NCI-H2107 (cell line): ENCODE results near the gene C1orf116.

Experiments
- DNase-seq: peaks from one replicate; lab custom pipeline; 2025; lab: John Stamatoyannopoulos, UW

Gene C1orf116

GRCh38 chr1:206987873-206988272 is 44.7 kb downstream of the C1orf116 start:
- DNase-seq: no peak

GRCh38 chr1:206986885-206987284 is 45.7 kb downstream of the C1orf116 start:
- no peak for DNase-seq

DNA sequence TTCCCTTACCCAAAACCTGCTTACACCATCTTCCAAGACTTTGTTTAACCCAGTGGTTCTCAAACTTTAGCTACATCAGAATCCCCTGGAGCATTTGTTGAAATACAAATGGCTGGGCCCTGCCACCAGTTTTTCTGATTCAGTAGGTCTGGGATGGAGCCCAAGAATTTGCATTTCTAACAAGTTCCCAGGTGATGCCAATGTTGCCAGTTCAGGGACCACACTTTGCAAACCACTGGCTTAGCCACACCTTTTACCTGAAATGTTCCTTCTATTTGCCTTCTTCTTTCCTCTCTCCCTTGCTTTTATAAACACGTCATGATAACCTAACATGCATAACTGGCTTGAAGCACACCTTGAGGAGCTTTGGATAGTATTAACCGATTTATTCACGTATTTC is 46.2 kb downstream of the C1orf116 start:
- DNase-seq: no peak

DNA sequence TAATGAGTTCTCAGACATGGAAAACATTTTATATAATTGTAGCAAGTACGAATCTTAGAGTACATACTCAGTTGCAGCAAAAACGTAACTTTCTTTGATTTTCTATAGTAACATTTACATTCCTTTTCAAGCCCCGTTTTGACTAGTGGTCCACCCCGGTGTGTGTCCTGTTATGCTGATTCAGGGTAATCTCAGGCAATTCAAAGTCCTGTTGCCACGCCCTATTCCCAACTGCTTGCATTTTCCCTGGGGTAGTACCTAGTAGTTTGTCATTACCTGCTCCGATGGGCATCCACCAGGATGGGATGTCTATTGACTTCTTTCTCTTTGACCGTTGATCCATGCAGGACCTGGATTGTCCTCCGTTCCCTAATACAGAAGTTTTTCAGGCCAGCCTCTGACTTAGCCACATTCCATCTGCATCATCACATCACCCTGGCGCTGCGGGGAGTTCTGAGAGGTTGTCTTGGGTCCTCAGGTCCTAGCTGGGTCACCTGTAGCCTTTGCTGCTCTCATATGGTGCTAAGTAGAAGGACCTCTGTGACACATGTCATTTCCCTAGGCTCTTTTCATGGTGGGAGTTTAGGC is 47.3 kb downstream of the C1orf116 start:
- no peak for DNase-seq

DNA sequence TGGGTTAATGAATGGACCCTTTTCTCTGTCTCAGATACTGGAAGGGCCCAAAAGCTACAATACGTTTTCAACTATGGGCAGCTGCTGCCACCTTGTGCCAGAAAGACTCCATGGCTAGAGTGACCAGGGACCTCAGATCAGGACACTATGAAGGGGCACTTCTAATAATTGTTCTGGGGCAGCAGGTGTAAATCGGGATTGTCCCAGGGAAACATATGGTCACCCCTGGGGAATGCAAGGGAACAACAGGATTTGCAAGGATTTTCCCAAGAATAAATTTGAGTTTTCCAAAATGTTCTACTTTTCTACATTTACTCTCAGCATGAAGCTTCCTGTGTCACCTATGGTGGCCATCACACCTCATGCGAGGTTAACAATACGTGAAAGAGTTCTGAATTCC is 50.3 kb downstream of the C1orf116 start:
- peak; percentile 8 for DNase-seq

- DNase-seq: no peak
These were observed 53.0 kb downstream of the C1orf116 start for GRCh38 chr1:206979379-206980043.

DNA sequence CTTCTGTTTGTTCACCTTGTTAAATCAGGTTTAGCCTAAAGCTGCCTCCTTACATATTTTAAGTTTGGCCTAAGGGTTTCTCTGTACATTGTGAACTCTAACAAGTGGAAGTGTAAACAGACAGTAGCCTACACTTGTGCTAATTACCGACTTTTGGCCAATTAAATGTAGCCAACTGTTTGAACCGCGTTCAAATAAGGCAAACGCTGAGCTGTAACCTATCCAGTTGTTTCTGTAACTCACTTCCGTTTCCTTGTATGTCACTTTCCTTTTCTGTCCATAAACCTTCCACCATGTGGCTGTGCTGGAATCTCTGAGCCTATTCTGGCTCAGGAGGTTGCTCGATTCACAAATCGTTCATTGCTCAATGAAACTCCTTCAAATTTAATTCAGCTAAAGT is 54.3 kb downstream of the C1orf116 start:
- DNase-seq: no peak

- DNase-seq: no peak
These were observed 57.2 kb downstream of the C1orf116 start for GRCh38 chr1:206975306-206975705.

GRCh38 chr1:206974140-206974539 is 58.4 kb downstream of the C1orf116 start:
- DNase-seq: no peak

DNA sequence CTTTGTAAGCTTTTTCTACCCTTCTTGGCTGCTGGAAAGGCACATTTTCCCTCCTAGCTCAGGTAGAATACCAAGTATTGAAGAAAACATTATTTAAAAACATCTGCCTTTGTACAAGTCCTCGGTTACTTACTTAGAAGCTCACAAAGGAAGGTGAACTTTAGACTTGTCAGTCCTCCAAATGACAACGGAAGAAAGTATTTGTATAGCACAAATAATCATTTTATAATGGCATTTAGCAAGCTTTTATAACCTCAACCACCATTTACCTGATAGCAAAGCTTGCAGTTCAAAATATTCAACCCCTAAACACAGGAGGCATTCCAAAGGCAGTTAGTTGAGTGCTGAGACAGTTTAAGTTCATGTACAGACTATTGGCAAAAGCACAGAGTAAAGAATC is 59.8 kb downstream of the C1orf116 start:
- DNase-seq: no peak

DNA sequence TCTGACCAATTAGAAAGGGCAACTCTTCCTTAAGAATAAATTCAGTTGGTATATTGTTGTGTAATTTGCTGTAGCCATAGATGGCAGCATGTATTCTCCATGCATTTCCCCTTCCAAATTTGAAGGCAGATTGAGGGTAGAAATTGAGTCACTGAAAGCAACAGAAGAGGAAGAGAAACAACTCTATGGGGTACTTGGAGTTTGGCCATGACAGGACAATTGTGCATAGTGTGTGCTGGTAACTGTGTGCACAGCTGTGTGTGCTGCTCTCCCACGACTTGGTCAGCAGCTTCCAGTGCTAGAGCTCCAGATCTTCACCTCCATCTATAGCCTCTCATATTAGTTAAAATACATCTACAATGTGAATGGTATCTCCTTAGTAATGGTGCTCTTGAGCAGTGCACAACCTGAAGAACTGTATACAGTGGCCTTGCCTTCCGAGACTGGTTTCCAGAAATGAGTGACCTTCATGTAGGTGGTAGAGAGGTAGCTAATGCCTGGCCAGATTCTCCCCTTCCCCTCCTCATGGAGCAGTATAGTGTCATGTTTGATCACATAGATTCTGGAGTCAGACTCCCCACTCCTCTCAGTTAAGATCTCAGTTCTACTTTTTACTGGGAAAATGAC is 61.4 kb downstream of the C1orf116 start:
- no peak for DNase-seq

- DNase-seq: no peak
These were observed 62.1 kb downstream of the C1orf116 start, which contains the start of gene FCAMR for GRCh38 chr1:206970446-206970845. FCAMR (minus strand) TSS chr1:206970460; CDS start chr1:206970125, 335 bp downstream.

- no peak for DNase-seq
These were observed 63.5 kb downstream of the C1orf116 start for GRCh38 chr1:206969090-206969489.
